ENCODE data around the gene ESCO1. TPM values are rescaled to one million over a fixed set of nuclear protein-coding genes. Genes with fewer than 3 reads are reported as not detected.
"Not testable (repeated sequence)": the region's sequence is repeated elsewhere in the genome, so short reads cannot be mapped to it uniquely, and the experiment has no call there.

ESCO1 gene, protein sequence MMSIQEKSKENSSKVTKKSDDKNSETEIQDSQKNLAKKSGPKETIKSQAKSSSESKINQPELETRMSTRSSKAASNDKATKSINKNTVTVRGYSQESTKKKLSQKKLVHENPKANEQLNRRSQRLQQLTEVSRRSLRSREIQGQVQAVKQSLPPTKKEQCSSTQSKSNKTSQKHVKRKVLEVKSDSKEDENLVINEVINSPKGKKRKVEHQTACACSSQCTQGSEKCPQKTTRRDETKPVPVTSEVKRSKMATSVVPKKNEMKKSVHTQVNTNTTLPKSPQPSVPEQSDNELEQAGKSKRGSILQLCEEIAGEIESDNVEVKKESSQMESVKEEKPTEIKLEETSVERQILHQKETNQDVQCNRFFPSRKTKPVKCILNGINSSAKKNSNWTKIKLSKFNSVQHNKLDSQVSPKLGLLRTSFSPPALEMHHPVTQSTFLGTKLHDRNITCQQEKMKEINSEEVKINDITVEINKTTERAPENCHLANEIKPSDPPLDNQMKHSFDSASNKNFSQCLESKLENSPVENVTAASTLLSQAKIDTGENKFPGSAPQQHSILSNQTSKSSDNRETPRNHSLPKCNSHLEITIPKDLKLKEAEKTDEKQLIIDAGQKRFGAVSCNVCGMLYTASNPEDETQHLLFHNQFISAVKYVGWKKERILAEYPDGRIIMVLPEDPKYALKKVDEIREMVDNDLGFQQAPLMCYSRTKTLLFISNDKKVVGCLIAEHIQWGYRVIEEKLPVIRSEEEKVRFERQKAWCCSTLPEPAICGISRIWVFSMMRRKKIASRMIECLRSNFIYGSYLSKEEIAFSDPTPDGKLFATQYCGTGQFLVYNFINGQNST
- 20.0 and 22.8 TPM in 2 replicates for total RNA-seq
- long read RNA-seq, partial matches to known transcripts: 50 of 57 reads
- long read RNA-seq, other reads (novel, unspliced or antisense): 7 of 57 reads

DNA sequence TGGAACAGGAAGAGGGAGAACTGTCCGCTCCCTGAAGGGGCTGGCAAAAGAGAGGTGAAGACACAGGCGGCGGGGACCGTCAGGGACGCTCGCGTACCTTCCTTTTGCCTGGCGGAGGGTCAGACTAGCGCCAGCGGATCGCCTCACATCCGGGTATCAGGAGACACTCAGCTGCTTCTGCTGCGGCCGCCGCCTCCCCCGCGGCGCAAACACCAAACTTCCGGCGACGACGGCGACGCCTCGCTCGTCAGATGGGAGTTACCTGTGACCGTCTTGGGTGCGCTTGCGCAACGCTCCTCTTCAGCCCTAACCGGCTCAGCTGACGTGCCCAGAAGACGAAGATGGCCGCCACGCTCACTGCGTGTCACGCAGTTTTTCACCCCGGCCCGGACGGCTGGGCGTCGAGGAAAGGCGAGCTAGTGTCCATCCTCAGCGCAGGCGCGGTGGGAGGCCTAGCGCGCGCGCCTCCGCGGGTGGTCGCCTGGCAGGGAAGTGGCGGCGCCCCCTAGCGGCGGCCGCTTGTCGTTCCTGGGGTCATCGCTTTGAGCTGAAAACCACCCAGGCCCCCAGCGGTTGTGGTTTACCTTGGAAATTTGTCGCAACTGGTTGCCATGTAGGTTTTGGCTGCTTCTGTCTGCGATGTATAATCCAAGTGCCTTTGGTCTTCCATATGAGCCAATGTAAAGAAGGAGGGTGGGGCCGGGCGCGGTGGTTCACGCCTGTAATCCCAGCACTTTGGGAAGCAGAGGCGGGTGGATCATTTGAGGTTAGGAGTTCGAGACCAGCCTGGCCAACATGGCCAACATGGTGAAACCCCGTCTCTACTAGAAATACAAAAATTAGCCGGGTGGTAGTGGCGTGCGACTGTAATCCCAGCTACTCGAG is at the start of gene ESCO1:
TSS of gene ESCO1 (minus strand) at position 179 of the 885 bp plus-strand sequence. CDS start 25,861 bp downstream, outside the sequence.
- peak within 1 kb of the TSS; percentile 100 for H3K27ac Mint-ChIP-seq
- peak within 1 kb of the TSS; percentile 96 for H3K4me3 Mint-ChIP-seq (ENCODE audit: low read depth)
- no peaks in the 10 kb centered on the region for H3K27me3 Mint-ChIP-seq
- H3K36me3 Mint-ChIP-seq (ENCODE audit: insufficient read depth): peaks cover 3% of the 10 kb centered on the region
- no peaks in the 10 kb centered on the region for H3K9me3 Mint-ChIP-seq (ENCODE audit: low read depth)
- peaks cover 10% of the 10 kb centered on the region for H3K4me1 Mint-ChIP-seq (ENCODE audit: low read depth)
- DNase-seq (ENCODE audit: low spot score, unreplicated experiment): peak; percentile 96
- TF ChIP-seq, protein P1, sequence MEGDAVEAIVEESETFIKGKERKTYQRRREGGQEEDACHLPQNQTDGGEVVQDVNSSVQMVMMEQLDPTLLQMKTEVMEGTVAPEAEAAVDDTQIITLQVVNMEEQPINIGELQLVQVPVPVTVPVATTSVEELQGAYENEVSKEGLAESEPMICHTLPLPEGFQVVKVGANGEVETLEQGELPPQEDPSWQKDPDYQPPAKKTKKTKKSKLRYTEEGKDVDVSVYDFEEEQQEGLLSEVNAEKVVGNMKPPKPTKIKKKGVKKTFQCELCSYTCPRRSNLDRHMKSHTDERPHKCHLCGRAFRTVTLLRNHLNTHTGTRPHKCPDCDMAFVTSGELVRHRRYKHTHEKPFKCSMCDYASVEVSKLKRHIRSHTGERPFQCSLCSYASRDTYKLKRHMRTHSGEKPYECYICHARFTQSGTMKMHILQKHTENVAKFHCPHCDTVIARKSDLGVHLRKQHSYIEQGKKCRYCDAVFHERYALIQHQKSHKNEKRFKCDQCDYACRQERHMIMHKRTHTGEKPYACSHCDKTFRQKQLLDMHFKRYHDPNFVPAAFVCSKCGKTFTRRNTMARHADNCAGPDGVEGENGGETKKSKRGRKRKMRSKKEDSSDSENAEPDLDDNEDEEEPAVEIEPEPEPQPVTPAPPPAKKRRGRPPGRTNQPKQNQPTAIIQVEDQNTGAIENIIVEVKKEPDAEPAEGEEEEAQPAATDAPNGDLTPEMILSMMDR (IDR thresholded peaks at IDR 0.05; ENCODE audit: unreplicated experiment): peak; percentile 99

DNA sequence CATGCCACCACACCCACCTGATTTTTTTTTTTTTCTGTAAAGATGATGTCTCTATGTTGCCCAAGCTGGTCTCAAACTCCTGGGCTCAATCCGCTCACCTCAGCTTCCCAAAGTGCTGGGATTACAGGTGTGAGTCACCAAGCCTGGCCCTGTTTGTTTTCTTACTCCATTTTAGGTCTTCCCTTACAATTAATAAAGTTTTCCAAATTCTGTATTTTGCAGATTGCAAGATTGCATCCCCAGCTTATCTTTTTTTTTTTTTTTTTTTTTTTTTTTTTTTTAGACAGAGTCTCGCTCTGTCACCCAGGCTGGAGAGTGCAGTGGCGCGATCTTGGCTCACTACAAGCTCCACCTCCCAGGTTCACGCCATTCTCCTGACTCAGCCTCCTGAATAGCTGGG is 39.9 kb upstream of the ESCO1 start:
- not testable (repeated sequence) for H3K9me3 Mint-ChIP-seq (ENCODE audit: low read depth); H3K27ac Mint-ChIP-seq; DNase-seq (ENCODE audit: low spot score, unreplicated experiment); H3K36me3 Mint-ChIP-seq (ENCODE audit: insufficient read depth); H3K4me3 Mint-ChIP-seq (ENCODE audit: low read depth); H3K4me1 Mint-ChIP-seq (ENCODE audit: low read depth); H3K27me3 Mint-ChIP-seq

DNA sequence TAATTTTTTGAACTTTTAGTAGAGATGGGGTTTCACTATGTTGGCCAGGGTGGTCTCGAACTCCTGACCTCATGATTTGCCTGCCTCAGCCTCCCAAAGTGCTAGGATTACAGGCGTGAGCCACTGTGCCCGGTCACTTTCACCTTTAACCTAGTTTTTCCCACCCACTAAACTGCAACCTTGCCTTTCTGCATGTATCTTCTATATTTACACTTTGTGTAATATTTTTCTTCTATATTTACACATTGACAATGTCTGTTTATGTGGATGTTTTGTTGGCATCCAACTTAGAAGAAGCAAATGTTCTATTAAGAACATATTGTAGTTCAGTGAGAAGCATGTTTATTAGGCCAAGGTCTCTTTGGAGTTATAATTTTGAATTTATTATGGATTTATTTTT is 38.3 kb upstream of the ESCO1 start:
- peaks cover 6% of the 10 kb centered on the region for H3K4me1 Mint-ChIP-seq (ENCODE audit: low read depth)
- no peaks in the 10 kb centered on the region for H3K9me3 Mint-ChIP-seq (ENCODE audit: low read depth)
- TF ChIP-seq, protein P1 (IDR thresholded peaks at IDR 0.05; ENCODE audit: unreplicated experiment): no peak
- peaks cover 4% of the 10 kb centered on the region for H3K36me3 Mint-ChIP-seq (ENCODE audit: insufficient read depth)
- no peak overlapping the region for H3K27ac Mint-ChIP-seq
- H3K4me3 Mint-ChIP-seq (ENCODE audit: low read depth): no peak overlapping the region
- DNase-seq (ENCODE audit: low spot score, unreplicated experiment): no peak
- H3K27me3 Mint-ChIP-seq: no peaks in the 10 kb centered on the region

DNA sequence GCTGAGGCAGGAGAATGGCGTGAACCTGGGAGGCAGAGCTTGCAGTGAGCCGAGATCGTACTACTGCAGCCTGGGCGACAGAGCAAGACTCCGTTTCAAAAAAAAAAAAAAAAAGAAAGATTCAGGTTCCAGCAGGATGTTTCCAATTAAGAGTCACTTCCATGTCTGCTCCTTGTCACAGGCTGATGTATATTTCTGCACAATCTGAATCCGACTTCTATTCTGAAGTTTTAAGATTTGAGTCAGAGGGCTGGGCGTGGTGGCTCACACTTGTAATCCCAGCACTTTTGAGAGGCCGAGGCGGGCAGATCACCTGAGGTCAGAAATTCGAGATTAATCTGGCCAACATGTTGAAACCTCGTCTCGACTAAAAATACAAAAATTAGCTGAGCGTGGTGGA is 36.3 kb upstream of the ESCO1 start:
- Mint-ChIP-seq H3K9me3 (ENCODE audit: low read depth) (no peaks in the 10 kb centered on the region), H3K36me3 (ENCODE audit: insufficient read depth) (peaks cover 4% of the 10 kb centered on the region), H3K4me1 (ENCODE audit: low read depth) (peaks cover 6% of the 10 kb centered on the region), H3K27ac (no peak overlapping the region), H3K27me3 (no peaks in the 10 kb centered on the region), H3K4me3 (ENCODE audit: low read depth) (no peak overlapping the region)
- TF ChIP-seq, protein P1 (IDR thresholded peaks at IDR 0.05; ENCODE audit: unreplicated experiment): no peak
- no peak for DNase-seq (ENCODE audit: low spot score, unreplicated experiment)

DNA sequence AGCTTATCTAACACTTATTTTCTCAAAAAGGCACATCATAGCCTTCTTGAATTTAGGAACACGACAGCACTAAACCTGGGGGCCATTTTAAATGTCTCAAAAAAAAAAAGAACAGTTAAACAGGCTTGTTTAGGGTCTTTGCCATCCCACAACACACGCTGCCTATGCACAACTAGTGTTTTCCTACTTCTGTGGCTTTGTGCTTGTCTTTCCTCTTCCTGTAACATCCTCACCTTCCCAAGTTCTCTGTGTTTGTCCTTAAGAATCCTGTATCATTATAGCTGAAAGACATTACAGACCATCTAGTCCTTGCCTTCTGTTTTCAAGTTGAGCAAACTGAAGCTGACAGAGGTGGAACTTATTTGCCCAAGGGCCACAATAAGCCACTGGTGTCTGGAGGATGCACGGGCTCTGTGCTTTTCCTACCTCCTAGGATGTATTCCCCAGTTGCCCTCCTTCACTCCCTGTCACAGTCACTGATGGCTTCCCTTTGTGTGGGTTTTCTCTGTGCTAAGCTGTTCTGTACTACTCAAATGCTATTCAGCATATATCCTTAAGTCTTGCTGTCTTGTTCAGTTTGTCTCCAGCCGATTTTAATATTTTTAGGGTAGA is 34.2 kb upstream of the ESCO1 start:
- DNase-seq (ENCODE audit: low spot score, unreplicated experiment): no peak
- TF ChIP-seq, protein P1 (IDR thresholded peaks at IDR 0.05; ENCODE audit: unreplicated experiment): no peak
- peak overlapping the region; percentile 65 for H3K27ac Mint-ChIP-seq
- H3K27me3 Mint-ChIP-seq: no peaks in the 10 kb centered on the region
- peaks cover 13% of the 10 kb centered on the region for H3K36me3 Mint-ChIP-seq (ENCODE audit: insufficient read depth)
- no peaks in the 10 kb centered on the region for H3K9me3 Mint-ChIP-seq (ENCODE audit: low read depth)
- H3K4me1 Mint-ChIP-seq (ENCODE audit: low read depth): peaks cover 6% of the 10 kb centered on the region
- H3K4me3 Mint-ChIP-seq (ENCODE audit: low read depth): no peak overlapping the region

All from progenitor cell of endocrine pancreas (in vitro differentiated cells).